Gastrocnemius medialis (tissue), 4 donors: ENCODE results near the gene LAP3.

Source experiments
- CTCF ChIP-seq, 5 experiments: fragments of 450-650 bp in 3 of 5; fragments of 200-600 bp in 2 of 5; sonication (generic) in 2 of 5; IDR thresholded peaks in 4 of 5; conservative IDR thresholded peaks in 1 of 5; 1 replicate in 4 of 5; 2 replicates in 1 of 5; pipeline ENCODE4 v1.5.1; 2016 to 2019; ENCODE audit warnings: antibody characterized with exemption in 5 of 5, mild to moderate bottlenecking in 3 of 5, moderate library complexity in 3 of 5
- POLR2A ChIP-seq, 2 donors: fragments of 450-650 bp; IDR thresholded peaks; one replicate each; pipeline ENCODE4 v1.6.1; 2017; ENCODE audit warnings: antibody characterized with exemption in 2 of 2, mild to moderate bottlenecking in 2 of 2, moderate library complexity in 2 of 2

GRCh38 chr4:17544205-17544604, 32.8 kb upstream of the LAP3 start:
- TF ChIP-seq CTCF (IDR thresholded peaks at IDR 0.05 in 4 of 5, conservative IDR thresholded peaks at IDR 0.05 in 1 of 5) (no peak), POLR2A (IDR thresholded peaks at IDR 0.05) (no peak)
